GM18907 (cell line): ENCODE measurements around the gene MSL1.
"Not testable (repeated sequence)": the region's sequence is repeated elsewhere in the genome, so short reads cannot be mapped to it uniquely, and the experiment has no call there.

ENCODE experiments used
- ATAC-seq: cut with Tn5 transposase; IDR thresholded peaks from one replicate; pipeline ENCODE4 v1.9.1; 2021; ENCODE audit warnings: mild to moderate bottlenecking, moderate library complexity; ENCODE audit not compliant: unreplicated experiment

The MSL1 gene

GRCh38 chr17:40124279-40125141 lies 2.7 kb downstream of the MSL1 start:
- no peak for ATAC-seq

- no peak for ATAC-seq
Measured at GRCh38 chr17:40129498-40129897, 7.7 kb downstream of the MSL1 start.

- ATAC-seq: no peak
Measured at GRCh38 chr17:40130352-40131042, 8.7 kb downstream of the MSL1 start.

GRCh38 chr17:40134184-40134583 lies 12.4 kb downstream of the MSL1 start:
- no peak for ATAC-seq

- ATAC-seq: no peak
Measured at GRCh38 chr17:40135817-40136216, 14.0 kb downstream of the MSL1 start.

GRCh38 chr17:40139566-40140058 lies 17.8 kb downstream of the MSL1 start:
- ATAC-seq: peak; percentile 33

GRCh38 chr17:40143166-40143565 lies 21.4 kb downstream of the MSL1 start:
- not testable (repeated sequence) for ATAC-seq

GRCh38 chr17:40145476-40145875 lies 23.7 kb downstream of the MSL1 start:
- no peak for ATAC-seq

- ATAC-seq: no peak
Measured at GRCh38 chr17:40148527-40148926, 26.8 kb downstream of the MSL1 start.

- ATAC-seq: no peak
Measured at GRCh38 chr17:40150276-40150675, 28.5 kb downstream of the MSL1 start.

- ATAC-seq: no peak
Measured at GRCh38 chr17:40151414-40151963, 29.7 kb downstream of the MSL1 start.

- no peak for ATAC-seq
Measured at GRCh38 chr17:40153603-40154236, 31.9 kb downstream of the MSL1 start.

GRCh38 chr17:40157973-40158372 lies 36.2 kb downstream of the MSL1 start:
- no peak for ATAC-seq

GRCh38 chr17:40158438-40159013 lies 36.8 kb downstream of the MSL1 start:
- no peak for ATAC-seq

GRCh38 chr17:40159456-40159855 lies 37.7 kb downstream of the MSL1 start:
- ATAC-seq: no peak

- no peak for ATAC-seq
Measured at GRCh38 chr17:40167685-40168261, 46.0 kb downstream of the MSL1 start.

GRCh38 chr17:40168262-40168832 lies 46.6 kb downstream of the MSL1 start:
- ATAC-seq: no peak

GRCh38 chr17:40170325-40170724 lies 48.6 kb downstream of the MSL1 start:
- no peak for ATAC-seq

- ATAC-seq: no peak
Measured at GRCh38 chr17:40171750-40172149, 50.0 kb downstream of the MSL1 start.

- ATAC-seq: no peak
Measured at GRCh38 chr17:40173091-40173777, 51.5 kb downstream of the MSL1 start.
